Glomerular visceral epithelial cell (primary cell): ENCODE data around the gene EOMES.
A peak's percentile ranks its signal among the peaks of the same experiment; 100 is the strongest.

ENCODE experiments used
- DNase-seq: peaks from one replicate; pipeline ENCODE4 v3.0.0-alpha.2; 2016; ENCODE audit errors: extremely low spot score

EOMES gene

DNA sequence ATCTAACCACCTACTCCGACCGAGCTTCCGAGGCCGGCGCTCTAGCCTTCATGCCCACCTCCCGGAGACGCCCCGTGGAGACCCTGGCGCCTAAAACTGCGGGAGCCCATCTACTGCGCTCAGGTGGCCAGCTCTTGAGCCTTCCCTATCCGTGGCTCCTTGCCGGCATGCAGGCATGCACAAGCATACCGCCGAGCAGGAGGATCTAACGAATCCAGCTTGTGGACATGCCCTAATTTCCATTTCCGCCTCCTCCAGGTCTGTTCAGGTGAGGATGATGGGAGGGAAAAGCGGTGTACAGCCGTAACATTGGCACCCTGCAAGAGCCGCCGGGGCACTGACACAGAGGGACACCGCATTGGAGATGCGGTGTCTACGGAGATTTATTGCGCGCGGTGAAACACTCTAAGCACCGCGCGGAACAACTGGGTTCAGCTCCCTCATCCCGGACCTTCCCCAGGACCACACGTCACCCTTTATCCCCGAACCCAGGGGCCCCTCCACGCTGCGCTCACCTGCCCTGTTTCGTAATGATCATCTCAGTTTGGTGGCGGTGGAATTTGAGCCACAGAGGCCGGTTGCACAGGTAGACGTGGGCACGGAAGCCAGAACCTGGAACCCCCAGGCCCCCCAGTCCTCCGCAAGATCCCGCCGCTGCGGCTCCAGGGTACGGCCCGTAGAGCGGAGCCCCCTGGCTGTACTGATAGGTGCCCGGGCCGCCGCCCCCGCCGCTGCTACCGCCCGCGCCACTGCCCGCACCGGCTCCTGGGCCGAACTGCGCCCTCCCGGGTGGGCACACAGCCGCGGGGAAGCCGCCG lies 1.0 kb downstream of the EOMES start:
- DNase-seq: no peak

DNA sequence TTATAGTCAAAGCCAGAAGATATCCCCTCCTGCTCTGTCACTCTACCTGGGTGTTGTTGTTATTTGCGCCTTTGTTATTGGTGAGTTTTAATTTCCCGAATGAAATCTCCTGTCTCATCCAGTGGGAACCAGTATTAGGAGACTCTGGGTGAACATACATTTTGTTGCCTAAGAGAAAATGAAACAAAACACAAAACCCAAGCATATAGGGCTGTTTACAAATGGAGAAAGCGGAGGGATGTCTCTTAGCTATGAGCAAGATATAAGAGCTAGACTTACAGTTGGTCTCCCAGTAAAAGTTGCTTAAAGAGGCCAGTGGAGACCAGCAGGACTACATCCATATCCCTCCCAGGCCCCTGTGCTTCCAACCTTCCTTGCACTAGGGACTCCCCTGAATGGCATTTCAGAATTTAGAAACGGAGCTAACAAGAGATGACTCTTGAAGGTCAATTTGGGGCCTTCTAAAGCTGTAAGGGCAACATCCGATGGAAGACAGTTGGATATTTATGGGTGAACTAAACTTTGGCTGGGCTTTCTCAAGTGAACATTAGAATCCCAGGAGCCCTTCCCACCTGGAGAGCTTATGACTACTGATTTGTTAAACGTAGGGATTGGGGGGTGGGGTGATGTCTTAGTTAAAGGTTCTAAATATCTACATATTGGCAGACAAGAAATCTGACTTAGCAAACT lies 2.7 kb downstream of the EOMES start:
- DNase-seq: no peak

DNA sequence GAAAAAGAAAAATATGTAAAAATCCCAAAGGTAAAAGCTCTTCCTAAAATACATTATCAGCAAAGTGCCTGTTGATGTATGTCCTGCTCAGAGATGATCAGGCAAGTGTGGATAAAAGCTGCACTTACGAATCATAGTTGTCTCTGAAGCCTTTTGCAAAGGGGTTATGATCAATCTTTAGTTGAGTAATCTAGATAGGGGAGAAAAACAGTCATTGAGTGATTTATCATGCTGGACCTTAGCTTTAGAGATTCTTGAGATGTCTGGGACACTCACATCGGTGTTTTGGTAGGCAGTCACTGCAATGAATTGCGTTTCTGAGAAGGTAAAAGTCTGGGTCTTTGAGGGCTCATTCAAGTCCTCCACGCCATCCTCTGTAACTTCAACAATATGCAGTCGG lies 3.7 kb downstream of the EOMES start:
- DNase-seq: no peak

DNA sequence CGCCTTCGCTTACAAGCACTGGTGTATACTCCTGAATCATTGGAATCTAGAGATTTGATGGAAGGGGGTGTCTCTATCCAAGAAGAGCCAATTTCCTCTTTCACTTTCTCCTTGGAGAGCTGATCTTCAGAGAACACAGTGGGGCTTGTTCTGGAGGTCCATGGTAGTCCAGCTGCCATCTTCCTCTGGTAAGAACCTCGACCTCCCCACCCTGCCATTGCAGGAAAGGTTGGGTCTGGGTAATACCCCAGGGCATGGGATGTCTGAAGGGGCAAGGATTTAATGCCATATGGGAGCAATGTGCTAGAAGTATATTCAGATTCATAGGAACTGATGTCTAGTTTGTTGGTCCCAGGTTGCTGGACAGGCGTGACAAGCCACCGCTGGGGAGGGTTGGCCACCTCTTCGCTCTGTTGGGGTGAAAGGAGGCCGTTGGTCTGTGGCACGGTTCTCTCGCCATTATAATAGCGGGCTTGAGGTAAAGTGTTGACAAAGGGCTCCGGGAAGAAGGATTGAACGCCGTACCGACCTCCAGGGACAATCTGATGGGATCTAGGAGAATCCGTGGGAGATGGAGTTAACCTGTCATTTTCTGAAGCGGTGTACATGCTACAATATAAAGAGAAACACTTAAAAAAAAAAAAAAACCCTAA lies 4.8 kb downstream of the EOMES start:
- DNase-seq: no peak

DNA sequence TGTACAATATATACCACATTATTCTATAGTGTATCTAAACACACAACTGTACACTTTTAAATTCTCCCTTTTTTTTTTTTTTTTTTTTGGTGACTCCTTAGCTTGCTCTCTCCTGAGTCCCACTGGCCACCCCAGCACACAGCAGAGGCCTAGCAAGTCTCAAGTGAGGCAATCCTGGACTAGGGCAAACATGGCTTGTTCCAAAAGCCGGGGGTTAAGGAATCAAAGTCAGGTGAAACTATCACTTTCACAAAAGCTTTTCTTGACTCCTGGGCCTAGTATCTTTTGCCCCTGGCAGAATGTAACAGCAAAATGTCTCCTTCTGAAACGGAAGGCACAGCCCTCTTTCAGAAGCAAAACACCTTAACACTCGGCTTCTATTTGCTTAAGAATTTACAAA lies 5.8 kb downstream of the EOMES start:
- no peak for DNase-seq

DNA sequence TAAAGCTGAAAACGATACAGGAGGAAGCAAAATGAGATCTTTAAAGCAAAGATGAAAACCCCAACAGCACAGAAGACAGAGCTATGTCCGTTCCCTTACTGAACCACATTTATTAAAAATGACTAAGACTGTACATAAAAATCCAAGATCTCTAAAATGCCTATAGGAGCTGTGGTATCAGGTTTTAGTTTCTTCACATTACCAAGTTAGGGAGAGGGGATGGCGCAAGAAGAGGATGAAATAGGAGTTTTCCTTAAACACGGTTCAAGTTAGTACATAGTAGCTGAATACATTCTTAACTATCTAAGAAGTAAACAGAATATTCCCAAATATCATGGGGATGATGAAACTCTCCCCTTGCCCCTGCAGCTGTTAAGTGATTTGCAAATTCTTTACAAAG lies 6.3 kb downstream of the EOMES start:
- no peak for DNase-seq

DNA sequence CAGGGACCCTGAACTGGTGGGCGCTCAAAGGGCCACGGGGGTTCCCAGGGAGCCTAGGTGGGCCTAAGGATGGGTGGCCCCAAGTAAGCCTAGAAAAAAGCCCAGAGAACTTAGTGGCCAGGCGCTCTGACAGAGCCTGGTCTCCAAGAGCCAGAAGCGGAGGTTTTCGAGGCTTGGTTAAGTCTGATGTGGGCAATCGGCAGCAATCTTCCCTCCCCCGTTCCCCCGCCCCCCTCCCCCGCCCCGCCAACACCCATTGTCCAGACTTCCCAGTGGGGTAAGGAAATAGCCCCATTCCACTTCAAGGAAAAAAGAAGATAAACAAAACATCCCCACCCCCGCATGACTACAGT lies 6.7 kb downstream of the EOMES start:
- no peak for DNase-seq

DNA sequence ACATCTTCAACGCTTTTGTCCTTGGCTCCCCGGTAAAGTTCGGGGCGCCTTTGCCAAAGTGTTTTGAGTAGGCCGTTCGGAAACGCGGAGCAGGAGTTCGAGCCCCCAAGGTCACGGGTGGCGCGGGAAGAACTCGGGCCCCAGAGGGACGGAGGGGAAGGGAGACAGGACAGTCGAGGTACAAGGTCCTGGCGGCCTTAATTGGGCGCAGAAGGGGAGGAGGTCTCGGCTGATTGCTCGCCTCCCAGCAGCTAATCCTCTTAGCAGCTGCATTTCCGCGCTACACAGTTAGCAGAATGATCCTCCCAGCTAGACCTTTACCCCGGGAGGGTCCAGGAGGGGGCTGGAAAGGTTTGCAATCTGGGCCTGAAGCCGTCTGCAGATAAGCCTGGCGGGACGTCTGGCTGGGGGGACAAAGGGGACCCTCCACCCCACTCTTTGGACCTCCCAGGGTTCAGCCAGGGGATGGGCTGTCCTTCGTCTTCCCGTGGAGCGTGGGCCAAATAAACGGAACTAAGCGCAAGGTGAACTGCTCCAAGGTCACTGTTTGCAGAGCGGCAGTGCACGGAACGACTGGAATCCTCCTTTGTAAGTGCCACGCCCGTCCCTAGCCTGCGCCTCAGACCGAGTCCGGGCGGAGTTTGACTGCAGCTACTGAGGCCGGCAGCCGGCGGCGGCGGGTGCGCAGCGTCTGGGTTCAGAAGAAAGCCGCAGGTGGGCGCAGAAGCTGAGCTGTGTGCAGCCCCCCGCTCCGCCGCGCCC lies 7.2 kb downstream of the EOMES start:
- DNase-seq: no peak

DNA sequence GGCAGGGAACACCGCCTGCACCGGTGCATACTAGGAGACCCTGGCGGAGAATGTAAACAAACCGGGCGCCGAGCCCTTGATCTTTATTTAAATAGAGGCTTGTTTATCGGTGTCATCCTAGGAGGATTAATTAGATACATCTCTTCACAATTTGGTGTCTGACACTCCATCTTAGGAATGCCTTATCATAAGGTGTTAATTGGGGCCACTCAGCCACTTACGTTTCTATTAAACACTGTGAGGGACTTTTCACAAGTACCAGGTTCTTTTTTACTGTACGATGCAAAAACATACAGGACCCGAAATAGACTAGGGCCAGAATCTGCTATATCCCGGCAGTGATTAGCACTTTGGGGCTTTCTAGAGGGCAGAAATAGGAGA lies 8.0 kb downstream of the EOMES start:
- no peak for DNase-seq

DNA sequence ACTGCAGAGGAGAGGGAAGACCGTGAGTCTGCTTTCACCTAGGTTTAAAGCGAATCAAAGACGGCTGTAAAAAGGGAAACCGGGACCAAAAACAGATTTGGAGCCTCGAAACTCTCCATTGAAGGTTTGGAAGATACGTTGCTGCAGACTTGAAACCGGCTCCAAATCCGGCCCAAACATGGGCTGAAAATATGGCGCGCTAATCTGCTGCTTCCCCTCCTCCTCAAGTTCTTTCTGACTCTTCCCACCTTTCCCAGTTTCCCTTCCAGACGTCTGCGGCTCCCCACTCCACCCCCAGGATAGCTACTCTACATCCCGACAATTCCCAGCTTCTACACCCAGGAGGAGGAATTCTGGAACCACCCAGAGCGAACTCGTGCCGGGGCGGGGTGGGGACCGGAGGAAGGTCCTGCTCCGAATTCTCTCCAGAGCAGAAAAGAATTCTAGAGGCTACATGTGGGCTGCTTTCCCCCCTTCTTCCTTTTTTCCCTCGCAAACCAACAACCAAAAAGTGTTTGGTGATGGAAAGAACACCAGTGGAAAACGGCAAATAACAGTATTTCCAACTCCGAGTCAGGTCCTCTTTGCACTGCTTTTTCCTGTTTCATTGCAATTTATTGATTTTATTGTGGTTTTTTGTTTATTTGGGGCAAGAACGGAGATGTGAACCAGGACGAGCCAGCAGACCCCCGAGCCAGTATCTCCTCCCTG lies 8.5 kb downstream of the EOMES start:
- no peak for DNase-seq

DNA sequence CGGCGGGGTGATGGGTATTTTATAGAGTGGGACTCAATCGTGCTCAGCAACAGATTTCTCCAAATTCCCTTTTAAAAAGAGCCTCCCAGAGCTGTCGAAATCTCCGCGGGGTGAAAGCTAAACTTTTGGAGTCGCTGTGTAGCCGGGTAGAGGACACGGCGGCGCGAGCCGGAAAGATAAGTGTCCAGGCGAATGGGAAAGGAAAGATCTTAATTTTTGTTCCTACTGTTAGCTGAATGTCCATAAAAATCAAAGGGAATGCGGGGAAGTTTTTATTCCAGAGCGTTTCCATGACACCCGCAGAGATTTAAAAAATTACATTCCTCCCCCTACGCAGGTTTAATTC lies 9.1 kb downstream of the EOMES start:
- no peak for DNase-seq

DNA sequence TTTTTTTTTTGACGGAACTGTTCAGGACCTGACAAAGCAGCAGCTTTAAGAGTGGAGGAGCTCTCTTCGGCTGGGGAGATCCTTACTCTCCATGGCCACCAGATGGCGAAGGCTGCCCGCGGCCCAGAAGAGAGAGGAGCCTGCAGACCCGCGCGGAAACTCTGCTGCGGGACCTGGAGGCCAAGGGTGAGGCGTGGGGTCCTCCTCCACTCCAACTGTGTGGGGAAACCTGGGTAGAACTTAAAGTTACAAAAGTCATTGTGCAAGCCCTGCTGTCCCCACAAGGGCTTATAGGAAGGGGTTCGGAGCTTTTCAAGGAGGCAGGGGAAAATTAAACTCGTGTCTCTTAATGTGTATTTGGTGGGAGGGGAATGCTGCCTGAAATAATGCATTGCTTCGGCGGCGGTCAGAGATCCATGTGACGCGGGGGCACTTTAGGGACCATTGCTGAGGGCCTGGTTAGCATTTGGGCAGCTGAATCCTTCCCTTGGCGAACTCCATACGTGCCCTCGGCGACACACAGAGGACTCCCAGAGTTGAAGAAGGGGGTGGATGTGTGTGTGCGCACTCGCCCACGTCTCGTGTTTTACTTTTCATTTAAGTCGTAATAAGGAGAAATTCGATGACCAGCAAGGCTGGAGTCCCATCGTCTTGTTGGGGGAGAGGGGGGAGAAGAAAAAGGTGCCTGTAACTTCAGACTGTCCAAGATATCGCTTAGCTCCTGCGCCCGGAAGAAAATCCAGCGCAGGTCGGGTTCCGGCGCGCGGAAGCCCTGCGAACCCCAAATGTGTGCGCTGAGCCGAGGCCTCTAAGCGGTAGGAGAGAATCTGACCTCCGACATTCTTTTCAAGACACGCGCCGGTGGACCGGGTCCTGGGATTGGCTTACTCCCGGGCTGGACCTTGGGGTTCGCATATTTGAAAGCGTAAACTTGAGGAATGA lies 9.7 kb downstream of the EOMES start:
- DNase-seq: peak; percentile 70

DNA sequence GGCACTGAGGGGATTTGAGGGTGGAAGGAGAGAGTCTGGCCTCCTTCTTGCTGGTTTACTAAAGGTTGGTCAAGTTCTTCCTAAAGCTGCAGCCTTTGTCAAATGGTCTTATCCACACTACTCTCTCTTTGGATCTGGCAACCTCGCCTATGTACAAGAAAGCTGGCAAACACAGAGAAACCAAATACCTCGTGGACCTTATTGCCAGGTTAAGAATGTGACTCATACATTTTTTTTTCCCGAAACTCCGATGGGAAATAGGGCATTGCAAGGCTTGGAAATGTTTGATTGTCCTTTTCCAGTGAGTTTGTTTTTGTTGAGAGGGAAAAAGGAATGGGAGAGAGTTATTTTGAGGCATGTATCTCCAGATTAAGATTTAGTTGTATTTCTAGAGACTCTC lies 13.9 kb downstream of the EOMES start:
- DNase-seq: no peak

DNA sequence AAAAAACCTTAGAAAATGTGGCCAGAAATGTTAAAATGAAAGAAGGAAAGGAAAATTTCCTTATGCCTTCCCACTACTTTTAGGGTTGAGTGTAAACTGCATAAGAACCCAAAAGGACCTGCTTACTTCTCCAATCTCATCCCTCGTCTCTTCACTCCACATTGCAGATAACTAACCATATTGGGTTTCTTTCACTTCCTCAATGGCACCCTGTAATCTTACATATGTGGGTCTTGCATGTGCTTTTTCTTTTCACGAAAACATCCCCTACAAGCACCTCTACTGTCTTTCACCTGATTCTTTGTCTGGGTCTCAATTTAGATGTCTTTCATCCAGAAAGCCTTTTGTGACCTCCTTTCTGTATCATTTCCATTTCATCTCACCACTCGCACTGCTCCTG lies 23.1 kb downstream of the EOMES start:
- DNase-seq: no peak

DNA sequence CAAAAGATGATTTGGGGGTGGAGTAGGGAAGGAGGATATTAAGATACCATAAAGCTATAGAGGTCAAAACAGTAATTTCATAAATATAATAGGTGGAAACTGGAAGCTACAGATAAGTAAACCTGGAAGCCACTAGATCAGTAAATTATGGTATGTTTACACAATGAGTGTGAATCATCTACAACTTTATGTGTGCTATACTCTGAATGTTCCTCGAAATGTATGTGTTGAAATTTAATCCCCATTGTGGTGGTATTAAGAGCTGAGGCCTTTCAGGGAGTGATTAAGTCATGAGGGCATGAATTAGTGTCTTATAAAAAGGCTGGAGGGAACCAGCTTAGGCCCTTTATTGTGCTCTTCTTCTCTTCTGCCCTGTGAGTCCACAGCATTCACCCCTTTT lies 25.2 kb downstream of the EOMES start:
- DNase-seq: no peak

DNA sequence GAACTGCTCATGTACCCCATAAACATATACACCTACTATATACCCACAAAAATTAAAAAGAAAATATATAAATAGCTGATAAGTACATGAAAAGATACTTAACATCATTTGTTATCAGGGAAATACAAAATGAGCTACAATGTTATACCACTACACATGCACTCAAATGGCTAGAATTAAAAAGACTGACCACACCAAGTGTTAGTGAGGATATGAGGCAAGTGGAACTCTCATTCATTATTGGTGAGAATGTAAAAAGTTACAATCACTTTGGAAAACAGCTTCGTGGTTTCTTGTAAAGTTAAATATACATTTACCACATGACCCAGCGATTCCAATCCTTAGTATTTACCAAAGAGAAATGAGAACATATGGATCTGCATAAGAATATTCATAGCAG lies 26.5 kb downstream of the EOMES start:
- DNase-seq: no peak

DNA sequence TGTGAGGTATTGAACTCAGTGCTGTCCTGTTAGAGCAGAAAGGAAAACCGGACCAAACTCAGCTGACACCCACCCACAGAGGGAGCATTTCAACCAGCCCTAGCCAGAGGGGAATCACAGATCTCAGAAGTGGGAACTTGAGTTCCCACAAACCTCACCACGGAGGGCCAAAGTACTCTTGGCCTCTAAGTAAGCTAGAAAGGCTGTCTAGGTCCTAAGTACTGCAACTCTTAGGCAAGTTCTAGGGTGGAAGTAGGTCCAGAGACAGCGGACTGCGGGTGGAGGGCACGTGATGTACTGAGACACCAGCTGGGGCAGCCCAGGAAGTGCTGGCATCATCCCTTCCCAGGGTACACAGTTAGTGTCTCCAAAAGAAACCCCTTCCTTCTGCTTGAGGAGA lies 34.1 kb downstream of the EOMES start:
- DNase-seq: no peak

DNA sequence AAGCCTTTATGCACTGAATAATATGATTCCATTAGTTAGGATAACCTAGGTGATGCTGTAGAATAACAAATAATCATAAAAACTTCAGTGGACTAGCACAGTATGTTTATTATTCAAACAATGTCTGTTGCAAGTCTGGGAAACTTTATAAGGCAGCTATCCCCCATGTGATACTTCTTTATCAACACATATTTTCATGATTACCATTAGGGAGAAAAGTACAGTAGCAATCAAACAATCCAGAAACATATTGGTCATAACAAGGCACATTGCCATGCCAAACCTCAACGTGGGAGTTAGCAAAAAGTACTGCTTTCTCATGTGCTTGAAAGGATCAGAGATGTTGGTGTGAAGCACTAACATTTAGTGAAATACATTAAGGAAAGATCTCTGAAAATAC lies 35.5 kb downstream of the EOMES start:
- DNase-seq: no peak

DNA sequence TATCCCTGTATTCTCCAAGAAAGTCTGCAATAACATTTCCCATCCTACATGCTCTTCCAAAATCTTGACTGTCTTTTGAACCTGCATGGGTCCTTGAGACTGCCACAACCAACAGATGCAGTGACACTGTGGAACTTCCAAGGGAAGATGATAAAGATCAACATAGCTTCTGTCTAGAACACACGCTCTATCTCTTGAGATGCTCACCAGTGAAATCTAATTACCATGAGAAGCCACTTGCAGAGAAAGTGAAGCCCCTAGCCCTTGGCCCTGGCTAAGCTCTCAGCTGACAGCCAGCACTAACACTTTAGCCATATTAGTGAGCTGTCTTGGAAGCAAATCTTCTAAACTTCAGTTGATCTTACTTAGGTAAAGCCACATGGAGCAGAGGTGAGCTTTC lies 36.6 kb downstream of the EOMES start:
- no peak for DNase-seq

DNA sequence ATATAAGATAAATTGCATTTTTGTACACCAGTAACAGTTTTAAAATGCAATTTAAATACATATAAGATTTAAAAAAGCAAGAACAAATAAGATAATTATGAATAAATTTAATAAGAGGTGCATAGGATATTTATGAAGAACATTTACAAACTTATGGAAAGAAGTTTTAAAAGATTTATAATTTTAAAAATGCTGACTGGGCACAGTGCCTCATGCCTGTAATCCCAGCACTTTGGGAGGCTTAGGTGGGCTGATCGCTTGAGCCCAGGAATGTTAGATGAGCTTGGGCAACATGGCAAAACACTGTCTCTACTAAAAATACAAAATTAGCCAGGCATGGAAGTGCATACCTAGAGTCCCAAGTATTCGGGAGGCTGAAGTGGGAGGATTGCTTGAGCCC lies 37.8 kb downstream of the EOMES start:
- no peak for DNase-seq

DNA sequence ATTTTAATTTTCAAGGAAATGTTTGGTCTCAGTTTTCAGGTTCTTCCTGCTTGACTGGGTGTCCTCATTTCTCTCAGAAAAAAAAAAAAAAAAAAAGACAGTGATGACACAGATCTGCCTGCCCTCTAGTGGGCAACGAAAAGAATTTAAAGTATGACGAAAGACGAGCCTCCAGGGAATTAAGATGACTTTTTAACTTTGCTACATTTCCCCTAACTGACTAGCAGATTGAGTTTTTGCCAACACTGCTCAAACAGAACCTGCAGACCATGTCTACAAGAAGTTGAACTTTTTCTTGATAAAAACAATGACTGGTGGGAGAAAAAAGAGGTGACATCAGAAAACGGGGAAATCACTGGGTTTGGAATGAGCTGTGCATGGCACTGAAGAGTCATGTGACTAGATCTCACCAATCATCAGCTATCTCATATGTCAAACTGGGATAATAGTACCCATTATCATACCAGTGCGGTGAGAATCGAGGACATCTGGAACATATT lies 40.8 kb downstream of the EOMES start:
- peak; percentile 71 for DNase-seq
